ENCODE results near the gene SLC25A26.

DNA sequence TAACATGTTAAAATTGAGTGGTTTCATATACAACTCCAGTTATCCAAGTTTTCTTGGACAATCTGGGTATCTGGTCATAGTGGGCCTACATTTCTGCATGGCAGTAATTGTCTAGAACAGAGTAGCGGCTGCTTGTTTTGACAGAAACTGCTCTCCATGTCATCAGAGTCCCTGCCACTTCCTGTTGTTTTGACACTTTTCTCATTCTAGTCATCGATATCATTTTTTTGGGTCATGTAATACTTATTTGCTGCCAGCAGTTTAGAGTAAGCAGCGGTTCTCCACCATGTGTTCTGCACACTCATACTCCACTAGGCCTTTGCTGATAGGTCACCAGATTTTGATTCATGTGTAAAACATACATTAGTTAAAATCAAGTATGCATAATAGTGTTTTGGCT is 81.5 kb downstream of the SLC25A26 start:
- TF ChIP-seq POLR2A (IDR thresholded peaks at IDR 0.05) (no peak), POLR2AphosphoS5 (IDR thresholded peaks at IDR 0.05) (no peak)
- TF ChIP-seq, protein P1, sequence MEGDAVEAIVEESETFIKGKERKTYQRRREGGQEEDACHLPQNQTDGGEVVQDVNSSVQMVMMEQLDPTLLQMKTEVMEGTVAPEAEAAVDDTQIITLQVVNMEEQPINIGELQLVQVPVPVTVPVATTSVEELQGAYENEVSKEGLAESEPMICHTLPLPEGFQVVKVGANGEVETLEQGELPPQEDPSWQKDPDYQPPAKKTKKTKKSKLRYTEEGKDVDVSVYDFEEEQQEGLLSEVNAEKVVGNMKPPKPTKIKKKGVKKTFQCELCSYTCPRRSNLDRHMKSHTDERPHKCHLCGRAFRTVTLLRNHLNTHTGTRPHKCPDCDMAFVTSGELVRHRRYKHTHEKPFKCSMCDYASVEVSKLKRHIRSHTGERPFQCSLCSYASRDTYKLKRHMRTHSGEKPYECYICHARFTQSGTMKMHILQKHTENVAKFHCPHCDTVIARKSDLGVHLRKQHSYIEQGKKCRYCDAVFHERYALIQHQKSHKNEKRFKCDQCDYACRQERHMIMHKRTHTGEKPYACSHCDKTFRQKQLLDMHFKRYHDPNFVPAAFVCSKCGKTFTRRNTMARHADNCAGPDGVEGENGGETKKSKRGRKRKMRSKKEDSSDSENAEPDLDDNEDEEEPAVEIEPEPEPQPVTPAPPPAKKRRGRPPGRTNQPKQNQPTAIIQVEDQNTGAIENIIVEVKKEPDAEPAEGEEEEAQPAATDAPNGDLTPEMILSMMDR (IDR thresholded peaks at IDR 0.05), result no peak

Data from transverse colon (tissue), 4 donors.